HT-29 (cell line): ENCODE results near the gene HNRNPA0. TPM values are rescaled to one million over a fixed set of nuclear protein-coding genes. Genes with fewer than 3 reads are reported as not detected.
"Not testable (repeated sequence)": the region's sequence is repeated elsewhere in the genome, so short reads cannot be mapped to it uniquely, and the experiment has no call there.

Experiments
- DNase-seq: peaks from one replicate; pipeline ENCODE4 v3.0.0-alpha.2; 2015; ENCODE audit warnings: low spot score
- total RNA-seq: library from RNA; depleted of rRNA; stranded (reverse); fragments of >200 nt; shearing (Covaris generic); gene quantifications from 2 replicates; pipeline ENCODE4 v1.2.3, GENCODE V29; 2014; rRNA removed

Gene HNRNPA0
- total RNA-seq: 16.0 and 20.1 TPM in 2 replicates

- peak; percentile 99 for DNase-seq
These were observed at the start of gene HNRNPA0 for GRCh38 chr5:137754188-137754960. Gene HNRNPA0, minus strand, starts transcription at chr5:137754363. Its CDS starts 297 bp downstream, at chr5:137754066.

- DNase-seq: no peak
These were observed 48.4 kb upstream of the HNRNPA0 start for GRCh38 chr5:137802282-137803210.

GRCh38 chr5:137800700-137801411 lies 46.7 kb upstream of the HNRNPA0 start:
- DNase-seq: peak; percentile 35

- DNase-seq: peak; percentile 53
These were observed 42.1 kb upstream of the HNRNPA0 start for GRCh38 chr5:137796279-137796678.

GRCh38 chr5:137794863-137795262 lies 40.7 kb upstream of the HNRNPA0 start:
- DNase-seq: no peak

GRCh38 chr5:137792303-137792702 lies 38.1 kb upstream of the HNRNPA0 start:
- DNase-seq: peak; percentile 52

- no peak for DNase-seq
These were observed 37.6 kb upstream of the HNRNPA0 start for GRCh38 chr5:137791799-137792198.

GRCh38 chr5:137791387-137791786 lies 37.2 kb upstream of the HNRNPA0 start:
- DNase-seq: no peak

GRCh38 chr5:137788560-137788959 lies 34.4 kb upstream of the HNRNPA0 start:
- not testable (repeated sequence) for DNase-seq

GRCh38 chr5:137782984-137783536 lies 28.9 kb upstream of the HNRNPA0 start:
- DNase-seq: no peak

GRCh38 chr5:137782055-137782454 lies 27.9 kb upstream of the HNRNPA0 start:
- DNase-seq: no peak

- DNase-seq: peak; percentile 69
These were observed 24.8 kb upstream of the HNRNPA0 start for GRCh38 chr5:137778772-137779564.

GRCh38 chr5:137767937-137768336 lies 13.8 kb upstream of the HNRNPA0 start:
- DNase-seq: not testable (repeated sequence)

GRCh38 chr5:137761566-137761965 lies 7.4 kb upstream of the HNRNPA0 start:
- DNase-seq: no peak

- peak; percentile 24 for DNase-seq
These were observed 6.8 kb upstream of the HNRNPA0 start for GRCh38 chr5:137760719-137761516.

- DNase-seq: no peak
These were observed 6.1 kb upstream of the HNRNPA0 start for GRCh38 chr5:137760294-137760693.

- DNase-seq: no peak
These were observed 4.6 kb upstream of the HNRNPA0 start for GRCh38 chr5:137758715-137759306.

- no peak for DNase-seq
These were observed 4.0 kb upstream of the HNRNPA0 start for GRCh38 chr5:137758121-137758520.

GRCh38 chr5:137757634-137758033 lies 3.5 kb upstream of the HNRNPA0 start:
- DNase-seq: no peak
